NCI-H187 treated with DMSO at 0.1 percent for 48 hours (cell line): ENCODE measurements around the gene MFSD11.
"Not testable (repeated sequence)": the region's sequence is repeated elsewhere in the genome, so short reads cannot be mapped to it uniquely, and the experiment has no call there.

ENCODE experiments used
- DNase-seq: peaks from one replicate; lab custom pipeline; 2025; lab: John Stamatoyannopoulos, UW

Gene MFSD11

DNA sequence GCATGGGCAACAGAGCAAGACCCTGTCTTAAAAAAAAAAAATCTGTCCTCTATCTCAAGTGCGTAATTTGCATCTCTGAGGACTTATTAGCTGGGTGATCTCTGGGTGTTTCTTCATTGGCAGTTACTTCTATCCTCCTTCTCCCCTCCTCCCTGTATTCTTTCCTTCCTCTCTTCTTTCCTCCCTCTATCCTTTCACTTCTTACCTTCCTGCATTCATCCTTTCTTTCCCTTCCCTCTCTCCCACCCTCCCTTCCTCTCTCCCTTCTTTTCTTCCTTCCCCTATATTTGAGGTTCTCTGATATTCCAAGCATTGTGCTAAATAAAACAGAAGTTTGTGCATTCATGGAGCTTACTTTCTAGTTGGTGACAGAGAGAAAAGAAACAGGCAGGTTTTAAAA lies 10.7 kb downstream of the MFSD11 start:
- DNase-seq: no peak

DNA sequence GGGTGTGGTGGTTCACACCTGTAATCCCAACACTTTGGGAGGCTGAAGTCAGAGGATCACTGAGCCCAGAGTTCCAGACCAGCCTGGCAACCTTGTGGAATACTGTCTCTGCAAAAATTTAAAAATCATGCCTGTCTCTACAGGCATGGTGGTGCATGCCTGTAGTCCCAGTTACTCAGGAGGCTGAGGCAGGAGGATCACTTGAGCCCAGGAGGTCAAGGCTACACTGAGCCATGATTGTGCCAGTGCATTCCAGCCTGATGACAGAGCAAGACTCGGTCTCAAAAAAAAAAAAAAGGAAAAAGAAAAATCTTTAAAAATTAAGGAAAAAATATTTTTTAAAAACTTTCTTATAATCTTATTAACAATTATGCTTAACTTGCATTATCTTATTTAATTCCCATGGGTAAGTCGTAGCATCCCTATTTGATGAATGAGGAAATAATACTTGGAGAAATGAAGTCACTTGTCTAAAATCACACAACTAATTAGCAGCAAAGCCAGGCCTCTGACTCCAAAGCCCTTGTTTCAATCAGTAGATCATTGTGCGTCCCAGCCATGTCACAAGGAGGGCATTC lies 13.6 kb downstream of the MFSD11 start:
- no peak for DNase-seq

GRCh38 chr17:76752006-76752405 lies 14.1 kb downstream of the MFSD11 start:
- no peak for DNase-seq

GRCh38 chr17:76753061-76753961 lies 15.4 kb downstream of the MFSD11 start:
- DNase-seq: no peak

DNA sequence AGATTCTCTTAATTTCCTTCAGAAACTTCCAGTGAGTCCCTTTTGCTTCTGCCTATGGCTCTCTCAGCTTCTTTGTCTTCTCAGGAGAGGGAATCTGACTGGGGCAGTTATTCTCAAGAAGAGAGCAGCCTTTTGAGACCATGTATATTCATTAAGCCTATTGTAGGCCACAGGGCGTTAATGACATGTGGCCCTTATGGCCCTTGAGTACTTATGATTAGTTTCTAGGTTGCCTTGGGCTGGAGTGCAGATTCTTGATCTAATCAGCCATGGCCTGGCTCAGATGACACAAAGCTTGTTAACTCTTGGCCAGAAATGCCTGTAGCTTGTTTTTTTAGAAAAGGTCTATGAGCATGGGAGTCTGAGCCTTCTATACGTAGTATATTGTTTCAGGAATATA lies 17.4 kb downstream of the MFSD11 start:
- no peak for DNase-seq

DNA sequence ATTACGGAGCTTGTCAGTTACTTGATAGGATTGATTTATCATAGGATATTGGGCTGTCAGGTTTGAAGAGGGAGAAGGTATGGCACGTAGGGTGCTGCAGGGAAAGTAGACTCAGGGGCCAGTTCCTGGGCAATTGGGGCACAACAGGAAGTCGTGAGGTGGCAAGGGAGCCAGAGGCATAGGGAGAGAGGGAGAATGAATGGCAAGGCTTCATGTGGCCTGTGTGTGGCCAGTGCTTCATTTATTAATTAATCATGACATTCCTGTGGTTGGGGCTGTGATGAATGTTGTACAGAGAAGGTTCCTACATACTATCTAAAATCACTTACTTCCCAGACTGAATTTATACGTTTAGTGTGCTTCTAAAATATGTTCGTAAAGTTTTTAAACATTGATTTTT lies 19.3 kb downstream of the MFSD11 start:
- DNase-seq: no peak

- no peak for DNase-seq
Observed at GRCh38 chr17:76758570-76758969, 20.7 kb downstream of the MFSD11 start.

DNA sequence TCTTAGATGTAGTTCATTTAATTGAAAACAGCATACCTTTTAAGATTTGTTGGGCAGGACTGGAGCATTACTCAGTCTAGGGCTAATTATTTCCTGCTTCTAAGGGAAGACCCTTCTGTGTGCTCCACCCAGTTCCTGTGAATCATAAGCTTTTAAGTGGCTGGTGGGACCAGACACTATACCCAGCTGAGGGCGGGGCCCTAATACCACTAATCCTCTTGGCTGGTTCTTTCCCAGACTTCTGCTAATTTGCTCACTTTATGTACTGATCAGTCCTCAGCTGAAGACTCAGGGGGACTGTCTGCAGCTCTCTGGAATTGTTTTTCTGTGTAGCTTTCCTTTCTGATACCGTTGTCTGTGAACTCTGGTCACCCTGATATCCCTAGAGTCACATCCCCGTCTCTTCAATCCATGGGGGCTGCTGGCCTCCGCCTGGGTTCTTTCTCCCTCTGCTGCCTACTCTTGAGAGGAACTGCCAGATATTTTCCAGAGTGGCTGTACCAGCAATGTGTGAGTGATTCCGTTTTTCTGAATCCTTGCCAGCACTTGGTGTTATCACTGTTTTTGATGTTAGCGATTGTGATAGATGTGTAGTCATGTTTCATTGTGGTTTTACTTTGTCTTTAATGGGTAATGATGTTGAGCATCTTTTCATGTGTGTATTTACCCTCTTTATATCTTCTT lies 35.1 kb downstream of the MFSD11 start:
- DNase-seq: no peak

GRCh38 chr17:76775021-76775600 lies 37.2 kb downstream of the MFSD11 start:
- DNase-seq: no peak

GRCh38 chr17:76781056-76781982 lies 43.4 kb downstream of the MFSD11 start:
- no peak for DNase-seq

- DNase-seq: no peak
Observed at GRCh38 chr17:76783146-76783545, 45.2 kb downstream of the MFSD11 start.

- DNase-seq: no peak
Observed at GRCh38 chr17:76784926-76785325, 47.0 kb downstream of the MFSD11 start.

GRCh38 chr17:76787866-76788265 lies 49.9 kb downstream of the MFSD11 start:
- DNase-seq: not testable (repeated sequence)

DNA sequence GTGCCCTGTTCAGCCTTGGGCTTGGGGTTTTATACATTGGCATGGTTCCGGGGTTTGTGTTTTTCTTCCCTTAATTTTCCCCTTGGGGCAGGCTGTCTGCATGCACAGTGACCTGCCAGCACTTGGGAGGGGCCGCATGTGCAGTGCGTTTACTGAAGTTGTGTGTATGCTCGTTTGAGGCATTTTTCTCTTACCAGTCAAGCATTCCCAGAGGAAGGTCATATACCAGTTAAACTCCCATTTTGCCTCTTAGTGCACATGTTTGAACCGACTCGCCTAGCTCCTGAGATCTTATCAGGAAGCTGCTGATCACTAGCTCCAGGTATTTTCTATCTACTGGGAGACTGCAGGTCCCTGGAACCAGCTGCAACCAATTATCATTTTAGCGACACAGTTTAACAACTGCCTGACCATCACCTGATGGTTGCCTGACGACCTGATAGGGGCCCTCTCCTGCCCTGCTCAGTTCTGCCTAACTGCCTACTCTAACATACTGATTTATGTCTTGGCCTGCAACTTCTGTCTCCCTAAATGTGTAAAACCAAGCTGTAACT lies 51.4 kb downstream of the MFSD11 start:
- DNase-seq: no peak

- DNase-seq: no peak
Observed at GRCh38 chr17:76791053-76791980, 53.4 kb downstream of the MFSD11 start.

DNA sequence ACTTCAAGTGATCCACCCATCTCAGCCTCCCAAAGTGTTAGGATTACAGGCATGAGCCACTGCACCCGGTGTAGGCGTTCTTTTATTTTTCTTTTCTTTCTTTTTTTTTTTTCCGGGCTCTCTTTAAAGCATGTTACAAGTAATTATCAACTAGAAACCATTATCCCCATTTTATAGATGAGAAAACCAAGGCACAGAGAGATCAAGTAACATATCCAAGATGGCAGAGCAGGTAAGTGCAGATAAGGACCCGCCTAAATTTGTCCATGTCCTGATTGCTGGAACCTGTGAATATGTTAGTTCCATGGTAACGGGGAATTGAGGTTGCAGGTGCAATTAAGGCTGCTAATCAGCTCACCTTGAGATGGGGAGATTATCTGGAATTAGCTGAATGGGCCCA lies 54.4 kb downstream of the MFSD11 start:
- DNase-seq: no peak

DNA sequence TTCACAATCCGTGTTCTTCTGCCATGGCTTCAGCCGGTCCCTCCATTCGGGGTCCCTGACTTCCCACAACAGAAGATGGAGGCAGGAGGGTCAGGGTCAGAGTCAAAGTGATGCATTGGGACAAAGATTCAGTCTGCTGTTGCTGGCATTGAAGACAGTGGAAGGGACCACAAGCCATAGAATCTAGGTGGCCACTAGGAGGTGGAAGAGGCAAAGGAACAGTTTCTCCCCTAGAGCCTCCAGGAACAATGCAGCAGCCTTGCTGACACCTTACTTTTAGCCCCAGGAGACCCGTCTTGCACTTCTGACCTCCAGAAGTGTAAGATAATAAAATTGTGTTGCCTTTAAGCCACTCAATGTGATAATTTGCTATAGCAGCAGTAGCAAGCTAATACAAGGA lies 55.9 kb downstream of the MFSD11 start:
- no peak for DNase-seq

DNA sequence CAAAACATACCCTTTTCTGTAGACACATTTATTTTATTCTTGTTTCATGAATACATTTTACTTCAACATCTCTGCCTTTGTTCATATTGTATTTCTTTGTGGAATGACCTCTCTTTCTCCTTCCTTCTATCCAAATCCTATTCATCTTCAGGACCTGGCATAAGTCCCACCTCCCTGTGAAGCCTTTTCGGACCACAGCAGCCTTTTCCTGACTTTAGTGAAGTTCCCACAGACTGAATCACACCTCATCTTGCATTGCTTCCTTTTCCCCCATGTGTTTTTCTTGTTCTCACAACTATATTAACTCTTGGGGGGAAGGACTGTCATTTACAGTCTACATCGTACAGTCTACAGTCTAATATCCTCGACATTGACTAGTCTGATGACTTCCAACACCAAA lies 58.2 kb downstream of the MFSD11 start:
- no peak for DNase-seq

DNA sequence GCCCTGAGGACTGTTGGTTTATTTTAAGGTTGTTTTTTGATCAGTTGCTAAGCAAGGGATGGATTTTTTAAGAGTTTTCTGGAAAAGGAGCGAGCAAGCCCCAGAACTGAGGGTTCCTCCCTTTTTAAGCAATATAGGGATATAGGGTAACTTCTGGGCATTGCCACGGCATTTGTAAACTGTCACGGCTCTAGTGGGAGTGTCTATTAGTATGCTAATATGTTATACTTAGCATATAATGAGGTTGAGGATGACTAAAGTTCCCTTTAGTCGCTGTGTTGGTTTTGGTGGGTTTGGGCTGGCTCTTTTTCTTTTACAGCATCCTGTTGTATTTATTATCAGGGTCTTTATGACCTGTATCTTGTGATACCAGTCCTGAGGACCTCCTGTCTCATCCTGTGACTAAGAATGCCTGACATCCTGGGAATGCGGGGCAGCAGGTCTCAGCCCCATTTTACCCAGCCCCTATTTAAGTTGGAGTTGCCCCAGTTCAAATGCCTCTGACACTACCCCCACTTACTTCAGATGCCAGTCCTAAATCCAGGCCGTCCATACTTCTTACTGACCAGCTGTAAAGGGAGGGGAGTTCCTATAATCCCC lies 59.4 kb downstream of the MFSD11 start:
- DNase-seq: no peak

GRCh38 chr17:76801706-76802105 lies 63.8 kb downstream of the MFSD11 start:
- no peak for DNase-seq
